Measurements from ENCODE around the gene EFHC1.

DNA sequence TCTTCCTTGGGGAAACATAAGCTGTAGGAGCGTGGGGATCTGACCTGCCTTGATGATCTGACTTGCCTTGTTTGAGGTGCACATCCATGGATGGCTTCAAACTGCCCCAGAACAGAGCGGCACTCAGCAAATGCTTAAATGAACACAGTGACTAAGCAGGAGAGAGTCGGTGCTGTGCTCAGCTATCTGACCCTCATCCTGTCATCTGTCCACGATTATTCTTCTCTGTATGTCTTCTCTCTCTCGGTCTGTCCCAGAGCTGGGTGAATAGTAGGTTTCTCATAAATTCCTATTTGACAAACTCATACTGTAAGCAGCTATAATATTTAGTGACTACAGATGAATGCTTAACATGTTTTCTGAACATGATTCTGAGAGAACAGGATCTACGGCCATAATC, 119.5 kb downstream of the EFHC1 start:
- no peak for TF ChIP-seq EZH2 (conservative IDR thresholded peaks at IDR 0.05; ENCODE audit: low read depth, low read length)
- TF ChIP-seq TBX2 (CRISPR knock-in tag; IDR thresholded peaks at IDR 0.05; ENCODE audit: borderline replicate concordance), result no peak
- TF ChIP-seq YY1 (IDR thresholded peaks at IDR 0.05; ENCODE audit: insufficient read depth, insufficient replicate concordance, low read depth, low read length), result no peak
- no peak for TF ChIP-seq ZBTB20 (CRISPR knock-in tag; IDR thresholded peaks at IDR 0.05; ENCODE audit: borderline replicate concordance, low read depth)
- TF ChIP-seq FOXA1 (IDR thresholded peaks at IDR 0.05), result no peak
- no peak for TF ChIP-seq FOXA1 (CRISPR knock-in tag; IDR thresholded peaks at IDR 0.05)
- TF ChIP-seq, protein P1, sequence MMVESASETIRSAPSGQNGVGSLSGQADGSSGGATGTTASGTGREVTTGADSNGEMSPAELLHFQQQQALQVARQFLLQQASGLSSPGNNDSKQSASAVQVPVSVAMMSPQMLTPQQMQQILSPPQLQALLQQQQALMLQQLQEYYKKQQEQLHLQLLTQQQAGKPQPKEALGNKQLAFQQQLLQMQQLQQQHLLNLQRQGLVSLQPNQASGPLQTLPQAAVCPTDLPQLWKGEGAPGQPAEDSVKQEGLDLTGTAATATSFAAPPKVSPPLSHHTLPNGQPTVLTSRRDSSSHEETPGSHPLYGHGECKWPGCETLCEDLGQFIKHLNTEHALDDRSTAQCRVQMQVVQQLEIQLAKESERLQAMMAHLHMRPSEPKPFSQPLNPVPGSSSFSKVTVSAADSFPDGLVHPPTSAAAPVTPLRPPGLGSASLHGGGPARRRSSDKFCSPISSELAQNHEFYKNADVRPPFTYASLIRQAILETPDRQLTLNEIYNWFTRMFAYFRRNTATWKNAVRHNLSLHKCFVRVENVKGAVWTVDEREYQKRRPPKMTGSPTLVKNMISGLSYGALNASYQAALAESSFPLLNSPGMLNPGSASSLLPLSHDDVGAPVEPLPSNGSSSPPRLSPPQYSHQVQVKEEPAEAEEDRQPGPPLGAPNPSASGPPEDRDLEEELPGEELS (CRISPR knock-in tag; IDR thresholded peaks at IDR 0.05), result no peak
- TF ChIP-seq SMAD3 (CRISPR knock-in tag; IDR thresholded peaks at IDR 0.05), result no peak
- no peak for TF ChIP-seq CTCF (CRISPR knock-in tag; IDR thresholded peaks at IDR 0.05)
- no peak for TF ChIP-seq HOXA7 (CRISPR knock-in tag; IDR thresholded peaks at IDR 0.05)
- TF ChIP-seq POLR2A (IDR thresholded peaks at IDR 0.05; ENCODE audit: insufficient read depth in 1 of 2, low read depth in 2 of 2, low read length in 2 of 2), result no peak
- TF ChIP-seq ZFP1 (CRISPR knock-in tag; IDR thresholded peaks at IDR 0.05), result no peak
- no peak for TF ChIP-seq ZNF331 (CRISPR knock-in tag; IDR thresholded peaks at IDR 0.05)
